Mucosa of descending colon (tissue), 3 donors: Measurements from ENCODE around the gene ANO3. TPM values are rescaled to one million over a fixed set of nuclear protein-coding genes. Genes with fewer than 3 reads are reported as not detected.

Source experiments
- ATAC-seq: fragments of 200-7000 bp; cut with Tn5 transposase; one replicate; pipeline ENCODE4 v1.9.1; 2020; ENCODE audit warnings: mild to moderate bottlenecking, moderate library complexity
- DNase-seq, 3 donors: peaks; one replicate each; pipeline ENCODE4 v3.0.0-alpha.2; 2020
- H3K36me3 ChIP-seq: fragments of 200-600 bp; one replicate; pipeline ENCODE4 v1.8.0; 2021; ENCODE audit warnings: low read depth, mild to moderate bottlenecking
- H3K4me1 ChIP-seq: fragments of 200-600 bp; one replicate; pipeline ENCODE4 v1.8.0; 2021; ENCODE audit warnings: low read depth, mild to moderate bottlenecking
- H3K4me3 ChIP-seq: fragments of 200-600 bp; one replicate; pipeline ENCODE4 v1.8.0; 2021; ENCODE audit warnings: mild to moderate bottlenecking
- H3K9me3 ChIP-seq: fragments of 200-600 bp; one replicate; pipeline ENCODE4 v1.8.0; 2021; ENCODE audit warnings: mild to moderate bottlenecking
- CTCF ChIP-seq: fragments of 200-600 bp; IDR thresholded peaks from one replicate; pipeline ENCODE4 v1.8.0; 2022; ENCODE audit warnings: antibody characterized with exemption, mild to moderate bottlenecking
- intact Hi-C, 2 donors: fragments of 100-400 bp; cut with DNase I in 1 of 2; cut with micrococcal nuclease in 1 of 2; formaldehyde crosslinking; loops; one replicate each; pipeline versions ENCODE4 v1.11.0 to v1.11.1; 2022; cut with DNase I, micrococcal nuclease
- long read RNA-seq, 2 donors: library from polyadenylated mRNA; unstranded; transcript quantifications; one replicate each; pipeline ENCODE4 v2.0.0, GENCODE V29; 2019 to 2021
- total RNA-seq, 3 donors: library from RNA; stranded (reverse); fragmentation: NEBNext Ultra II Directional in 2 of 3; extraction: Animal tissue kit (Norgen Biotek cat#: 25700) in 2 of 3; gene quantifications; one replicate each; pipeline versions ENCODE4 v1.2.1 to v1.2.4, GENCODE V29; 2021 to 2023
- donor health status: DM: no; HTN: no; CAD: no; lungs with moderate emphysema.
- donor health status: DM: no; HTN: no; CAD: no.
- donor health status: DM: no; HTN: yes; CAD: no.

Gene ANO3
- total RNA-seq: 1 to 10 TPM in 1 of 3 donors, under 1 TPM in 2; 0.31 to 1.3 (median 0.35) TPM
- long read RNA-seq, donor 1, partial matches to known transcripts: 0 of 1 reads
- long read RNA-seq, donor 1, other reads (novel, unspliced or antisense): 1 of 1 reads
- long read RNA-seq, donor 2: 0 reads

DNA sequence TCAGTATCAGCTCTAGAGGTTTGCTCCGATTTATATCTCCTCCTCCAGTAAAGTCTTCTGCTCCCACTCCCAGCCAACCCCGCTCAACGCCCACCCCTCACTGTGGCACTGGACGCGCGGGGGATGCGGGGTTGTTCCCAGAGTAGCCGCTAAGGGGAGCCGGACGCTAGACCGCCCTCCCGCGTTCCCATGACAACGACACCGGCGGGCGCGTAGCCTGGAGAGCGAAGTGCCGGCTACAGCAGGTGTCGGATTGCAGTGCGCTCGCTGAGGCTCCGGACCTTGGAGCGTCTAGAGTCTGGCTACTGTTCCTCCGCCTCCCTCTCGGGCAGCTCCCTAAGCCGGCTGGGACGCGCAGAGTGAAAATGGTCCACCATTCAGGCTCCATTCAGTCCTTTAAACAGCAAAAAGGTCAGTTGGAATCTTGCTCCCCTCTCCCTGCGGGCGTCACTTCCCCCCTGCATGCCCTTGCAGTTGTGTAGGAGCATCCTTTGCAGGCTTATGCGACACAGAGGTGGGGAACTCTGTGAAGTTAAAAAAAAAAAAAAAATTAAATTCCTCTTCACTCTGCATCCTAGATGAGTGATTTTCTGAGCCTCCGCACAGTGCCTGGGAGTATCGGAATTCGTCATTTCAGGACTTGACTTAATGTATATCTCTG lies at the start of gene ANO3:
Gene ANO3, plus strand, starts transcription at position 220 of the 661 bp plus-strand sequence. Its CDS starts 146 bp downstream, at position 366.
- intact Hi-C loops: no loop called here
- Histone ChIP-seq H3K4me3 (no peak within 1 kb of the TSS), H3K4me1 (no peaks in the 10 kb centered on the region), H3K9me3 (no peaks in the 10 kb centered on the region), H3K36me3 (no peaks in the 10 kb centered on the region)
- ATAC-seq (peak; percentile 79), DNase-seq (peak; percentile 12 to 58 (median 33))
- no peak for TF ChIP-seq CTCF

- Histone ChIP-seq H3K9me3 (no peaks in the 10 kb centered on the region), H3K4me3 (no peak overlapping the region), H3K36me3 (no peaks in the 10 kb centered on the region), H3K4me1 (no peaks in the 10 kb centered on the region)
- ATAC-seq (no peak), DNase-seq (no peak)
- intact Hi-C loops: no loop called here
- TF ChIP-seq CTCF: no peak
Observed at GRCh38 chr11:26283852-26284408, 48.0 kb upstream of the ANO3 start.

DNA sequence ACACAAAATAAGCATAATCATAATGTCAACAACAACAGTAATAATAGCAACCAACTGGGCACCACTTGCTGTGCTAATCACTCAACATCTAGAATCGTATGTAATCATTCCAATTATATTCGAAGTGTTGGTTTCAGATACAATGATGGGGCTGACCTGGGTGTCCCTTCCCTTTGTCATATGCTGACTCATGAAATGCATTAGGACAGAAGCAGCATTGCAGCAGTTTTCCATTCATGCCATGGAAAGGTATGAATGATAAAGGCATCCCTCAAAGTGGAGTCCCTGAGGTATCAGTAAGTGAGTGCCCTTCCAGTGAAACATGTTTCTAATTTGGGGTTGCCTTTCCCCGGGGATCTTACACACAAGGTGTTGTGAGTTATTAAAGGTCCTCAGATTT lies 46.3 kb upstream of the ANO3 start:
- TF ChIP-seq CTCF: no peak
- Histone ChIP-seq H3K4me1 (no peaks in the 10 kb centered on the region), H3K36me3 (no peaks in the 10 kb centered on the region), H3K4me3 (no peak overlapping the region), H3K9me3 (no peaks in the 10 kb centered on the region)
- ATAC-seq: no peak
- intact Hi-C loops: no loop called here
- DNase-seq: no peak

DNA sequence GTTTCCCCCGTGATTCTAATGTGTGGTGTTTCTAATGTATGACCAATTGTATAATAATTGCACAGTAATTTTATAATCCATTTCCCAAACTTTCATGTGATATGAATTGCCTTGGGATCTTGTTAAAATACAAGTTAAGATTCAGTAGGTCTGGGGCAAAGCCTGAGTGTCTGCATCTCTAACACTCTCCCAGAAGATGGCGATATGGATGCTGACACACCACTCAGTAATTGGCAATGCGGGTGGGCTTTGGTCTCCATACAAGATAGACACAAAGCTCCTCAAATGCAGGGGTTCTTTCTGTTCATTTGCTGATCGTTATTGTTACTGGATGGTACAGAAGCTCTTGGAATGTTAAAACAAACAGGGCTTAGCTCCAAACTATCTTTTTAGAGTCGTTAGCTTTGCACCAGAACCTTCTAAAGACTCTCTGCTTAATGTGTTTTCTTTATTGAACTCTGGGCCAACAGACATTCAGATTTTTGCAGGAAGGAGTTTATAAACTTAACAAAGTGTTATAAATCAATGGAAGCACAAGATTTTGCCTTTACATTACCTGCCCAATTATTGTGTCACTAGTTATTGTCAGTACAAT lies 45.4 kb upstream of the ANO3 start:
- H3K36me3 ChIP-seq: no peaks in the 10 kb centered on the region
- no peaks in the 10 kb centered on the region for H3K9me3 ChIP-seq
- TF ChIP-seq CTCF: no peak
- intact Hi-C loops: no loop called here
- DNase-seq (peak in 1 of 3 donors; percentile 4), ATAC-seq (no peak)
- H3K4me1 ChIP-seq: no peaks in the 10 kb centered on the region
- H3K4me3 ChIP-seq: no peak overlapping the region

DNA sequence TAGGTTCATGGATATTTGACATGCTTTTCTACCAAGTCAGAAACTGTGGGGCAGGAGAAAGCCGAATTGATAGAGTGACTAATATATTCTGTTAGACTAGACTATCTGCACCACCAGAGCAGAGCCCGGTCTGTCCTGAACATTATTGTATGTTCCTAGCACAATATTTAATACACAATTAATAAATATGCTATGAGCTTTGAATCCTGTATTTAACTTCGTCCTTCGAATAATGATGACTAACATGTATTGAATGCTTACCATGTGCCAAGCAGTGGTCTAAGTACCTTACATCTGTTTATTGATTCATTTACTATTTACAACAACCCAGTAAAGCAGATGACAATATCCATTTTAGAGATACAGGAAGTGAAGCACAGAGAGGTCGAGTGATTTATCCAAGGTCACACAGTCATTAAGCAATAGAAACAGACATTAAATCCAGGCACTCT lies 44.8 kb upstream of the ANO3 start:
- Histone ChIP-seq H3K9me3 (no peaks in the 10 kb centered on the region), H3K4me3 (no peak overlapping the region), H3K4me1 (no peaks in the 10 kb centered on the region), H3K36me3 (no peaks in the 10 kb centered on the region)
- intact Hi-C loops: no loop called here
- DNase-seq (no peak), ATAC-seq (no peak)
- no peak for TF ChIP-seq CTCF
